ENCODE measurements around the gene CLMN.

CLMN gene

DNA sequence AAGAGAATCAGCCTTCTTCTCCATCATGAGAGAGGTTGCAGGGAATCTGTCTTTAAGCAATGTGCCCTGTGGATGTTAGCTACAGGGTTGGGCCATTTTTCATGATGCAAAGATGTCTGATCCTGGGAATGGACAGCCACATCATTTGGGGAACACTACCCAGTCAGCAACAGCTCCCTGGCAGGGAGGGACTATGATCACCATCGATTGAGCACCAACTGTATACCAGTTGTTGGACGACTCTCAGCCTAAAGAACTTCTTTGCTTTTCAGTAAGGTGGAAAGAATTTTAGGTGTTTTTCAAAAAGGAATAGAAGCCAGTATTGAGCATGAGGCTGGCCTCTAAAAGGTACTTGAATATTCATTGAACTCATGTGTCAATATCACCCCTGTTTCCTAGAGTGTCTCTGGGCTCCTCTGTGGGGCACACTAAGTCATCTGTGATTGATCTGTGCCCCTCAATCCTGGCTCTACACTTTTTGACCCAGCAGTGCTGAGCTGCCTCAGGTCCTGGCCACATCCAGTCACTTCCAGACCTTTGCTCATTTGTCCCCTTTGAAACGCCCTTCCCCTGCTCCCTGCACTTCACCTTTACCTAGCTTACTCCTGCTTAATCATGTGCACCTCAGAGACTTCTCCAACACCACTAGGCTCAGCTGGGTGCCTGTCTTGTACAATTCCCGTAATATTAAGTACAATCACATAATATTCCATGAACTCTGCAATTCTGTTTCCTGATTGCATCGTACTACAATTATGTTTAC lies 2.2 kb upstream of the CLMN start:
- no peak for DNase-seq (ENCODE audit: insufficient read length, low spot score)
- no peak for FAIRE-seq

DNA sequence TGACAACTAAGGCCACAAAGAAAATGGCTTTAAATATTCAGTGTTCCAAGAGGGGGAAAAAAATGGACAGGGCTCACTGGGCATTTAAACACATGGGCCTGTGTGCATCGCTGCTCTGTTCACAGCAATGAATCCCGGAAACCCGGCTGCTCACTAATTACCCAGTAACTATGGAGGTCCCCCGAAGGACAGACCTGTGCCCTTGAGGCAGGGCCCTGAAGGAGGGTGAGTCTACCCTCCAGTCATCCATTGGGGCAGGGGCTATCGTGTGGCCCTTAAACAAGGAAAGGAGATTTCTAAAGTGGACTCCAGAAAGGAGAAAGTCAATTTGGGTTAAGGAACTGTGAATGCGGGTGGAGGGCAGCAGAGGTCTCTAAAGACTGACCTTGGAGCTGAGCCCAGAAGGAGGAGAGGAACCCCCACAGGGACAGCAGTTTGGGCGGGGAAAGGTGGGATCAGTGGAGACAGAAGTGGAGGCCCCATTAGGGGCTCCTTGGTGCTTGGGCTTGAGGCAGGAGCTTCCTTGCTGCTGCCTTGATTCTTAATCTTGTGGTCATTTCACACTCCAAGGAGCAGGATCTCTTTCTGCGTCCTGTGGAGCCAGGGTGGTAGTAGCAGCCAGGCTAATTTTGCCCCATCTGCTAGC lies 1.4 kb upstream of the CLMN start:
- no peak for FAIRE-seq
- no peak for DNase-seq (ENCODE audit: insufficient read length, low spot score)

DNA sequence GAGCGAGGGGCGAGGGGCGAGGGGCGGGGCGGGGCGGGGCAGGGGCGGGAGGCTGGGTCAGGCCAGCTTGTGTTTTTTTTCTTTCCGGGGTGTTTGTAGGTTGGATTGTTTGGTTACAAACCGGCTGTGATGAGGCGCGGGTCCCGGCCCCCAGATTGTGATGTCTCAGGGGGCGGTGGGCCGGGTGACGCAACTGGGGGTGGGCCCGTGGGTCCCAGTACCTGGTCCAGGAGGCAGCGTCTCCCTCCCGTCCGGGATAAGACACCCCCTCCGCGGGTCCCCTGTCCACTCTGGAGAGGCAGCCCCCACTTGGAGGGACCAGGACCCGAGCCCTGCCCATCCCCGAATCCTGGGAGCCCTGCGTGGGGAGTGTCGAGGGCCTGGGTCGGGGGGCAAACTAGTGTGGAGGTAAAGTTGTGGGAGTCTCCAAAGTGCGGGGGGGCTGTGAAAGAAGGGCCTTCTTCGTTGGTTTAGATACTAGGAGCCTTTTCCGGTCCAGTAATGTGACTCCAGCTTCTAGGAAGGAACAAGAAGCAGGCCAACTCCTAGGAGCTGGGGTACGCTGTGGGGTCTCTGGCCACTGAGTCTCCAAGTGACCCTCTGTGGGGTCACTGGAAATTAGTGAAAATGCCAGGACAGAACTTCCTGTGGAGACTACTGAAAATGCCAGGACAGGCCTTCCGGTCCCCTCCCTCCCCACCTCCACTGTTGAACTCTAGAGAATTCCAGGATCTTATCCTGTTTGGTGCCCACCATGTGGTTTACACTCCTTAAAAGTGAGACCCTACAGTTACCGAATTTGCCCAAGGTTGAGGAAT lies 579 bp upstream of the CLMN start:
- FAIRE-seq (no peak), DNase-seq (ENCODE audit: insufficient read length, low spot score) (no peak)

DNA sequence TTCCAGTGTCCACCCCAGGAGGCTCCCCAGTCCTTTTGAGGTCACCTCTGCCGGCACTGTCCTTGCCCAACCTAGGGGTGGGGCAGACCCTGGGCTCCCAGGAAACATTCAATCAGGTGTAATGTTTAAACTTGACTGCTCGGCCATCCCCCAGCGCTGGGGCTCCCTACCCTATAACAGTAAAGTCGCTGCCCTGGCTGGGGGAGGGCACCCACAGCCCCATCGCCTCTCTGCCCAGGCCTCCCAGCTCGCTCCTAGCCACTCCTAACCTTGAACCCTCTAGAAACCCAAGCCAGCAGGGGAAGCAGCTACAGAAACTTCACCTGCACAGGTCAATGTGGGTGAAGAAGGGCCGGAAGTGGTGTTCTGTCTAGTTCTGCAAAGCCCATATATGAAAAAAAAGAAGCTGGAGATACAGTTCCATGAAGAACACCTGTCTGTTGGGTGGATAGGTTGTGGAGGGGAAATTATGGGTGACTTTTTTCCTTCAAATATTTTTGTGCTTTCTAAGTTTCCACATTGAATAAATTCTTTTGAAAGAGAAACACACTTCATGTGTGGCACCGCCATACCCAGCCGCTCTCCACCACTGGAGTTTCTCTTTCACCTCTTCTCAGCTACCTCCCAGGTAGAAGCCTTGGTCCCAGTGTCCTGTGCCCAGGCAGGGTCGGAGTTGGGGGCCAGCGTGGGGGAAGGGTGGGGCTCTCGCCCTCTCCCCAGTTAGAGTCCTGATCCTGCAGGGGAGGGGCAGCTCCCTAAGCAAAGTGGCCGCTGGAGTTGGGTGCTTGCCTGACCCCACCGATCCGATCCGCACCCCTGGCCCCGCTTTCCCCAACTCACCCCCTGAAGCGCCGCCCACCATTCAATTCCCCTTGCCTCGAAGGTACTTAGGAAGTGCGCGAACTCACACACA lies 1.1 kb downstream of the CLMN start:
- FAIRE-seq (no peak), DNase-seq (ENCODE audit: insufficient read length, low spot score) (no peak)

DNA sequence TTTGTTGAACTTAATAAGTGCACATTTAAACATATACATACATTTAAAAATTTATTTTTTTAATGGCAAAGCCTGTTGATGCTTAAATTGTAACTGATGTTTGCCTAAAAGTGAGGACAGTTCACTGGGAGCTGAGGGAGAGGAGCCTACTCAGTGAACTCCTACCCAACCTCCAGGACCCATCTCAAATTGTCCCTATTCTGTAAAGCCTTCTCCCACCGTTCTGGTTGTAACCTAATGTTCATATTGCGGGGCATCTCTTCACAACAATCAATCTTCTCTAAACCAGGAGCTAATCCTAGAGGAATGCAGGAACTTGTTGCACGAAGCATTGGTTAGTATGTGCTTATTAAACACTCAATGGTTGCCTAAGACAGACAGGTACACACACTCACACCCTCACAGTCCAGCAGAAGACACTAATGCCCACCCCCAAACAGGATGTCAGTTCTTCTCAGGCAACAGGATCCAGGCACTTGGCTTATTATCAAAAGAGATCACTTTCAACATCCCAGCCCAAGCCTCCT lies 1.8 kb downstream of the CLMN start:
- FAIRE-seq: no peak
- no peak for DNase-seq (ENCODE audit: insufficient read length, low spot score)

DNA sequence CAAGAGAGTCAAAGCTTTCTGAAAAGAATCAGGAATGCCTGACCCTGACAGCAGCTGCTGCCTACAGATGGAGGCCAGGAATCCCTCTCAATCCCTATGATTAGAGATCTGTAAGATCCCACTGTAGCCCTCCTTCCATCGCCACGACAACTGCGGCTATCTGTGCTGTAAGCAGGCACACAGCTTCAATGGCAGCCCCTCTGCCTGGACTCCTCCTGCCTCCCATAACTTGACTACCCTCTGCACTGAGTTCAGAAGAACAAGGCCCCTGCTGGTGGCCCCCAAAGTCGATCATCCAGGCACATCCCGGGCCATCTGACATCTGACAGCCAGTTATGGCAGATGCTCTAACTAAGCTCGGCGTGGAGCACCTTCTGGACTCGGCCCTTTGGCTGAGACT lies 2.9 kb downstream of the CLMN start:
- DNase-seq (ENCODE audit: insufficient read length, low spot score): no peak
- no peak for FAIRE-seq

DNA sequence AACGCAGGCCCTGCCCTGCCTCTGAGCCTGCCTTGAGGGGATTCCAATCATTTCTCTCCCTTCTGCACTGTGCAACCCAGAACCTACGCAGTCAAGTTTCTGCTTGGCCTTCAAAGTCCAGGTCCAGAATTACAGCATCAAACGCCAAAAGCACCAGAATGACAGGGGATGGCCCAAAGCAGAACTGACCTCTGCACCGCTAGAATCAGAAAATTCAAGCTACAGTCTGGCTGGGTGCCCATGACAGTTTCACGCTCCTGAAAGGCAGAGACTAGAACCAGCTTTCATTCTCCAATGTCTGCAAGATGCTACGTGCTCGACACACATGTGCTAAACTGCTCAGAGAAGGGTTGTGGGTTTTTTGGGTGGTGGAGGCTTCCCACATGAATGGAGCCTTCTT lies 4.1 kb downstream of the CLMN start:
- DNase-seq (ENCODE audit: insufficient read length, low spot score) (no peak), FAIRE-seq (peak; percentile 26)

DNA sequence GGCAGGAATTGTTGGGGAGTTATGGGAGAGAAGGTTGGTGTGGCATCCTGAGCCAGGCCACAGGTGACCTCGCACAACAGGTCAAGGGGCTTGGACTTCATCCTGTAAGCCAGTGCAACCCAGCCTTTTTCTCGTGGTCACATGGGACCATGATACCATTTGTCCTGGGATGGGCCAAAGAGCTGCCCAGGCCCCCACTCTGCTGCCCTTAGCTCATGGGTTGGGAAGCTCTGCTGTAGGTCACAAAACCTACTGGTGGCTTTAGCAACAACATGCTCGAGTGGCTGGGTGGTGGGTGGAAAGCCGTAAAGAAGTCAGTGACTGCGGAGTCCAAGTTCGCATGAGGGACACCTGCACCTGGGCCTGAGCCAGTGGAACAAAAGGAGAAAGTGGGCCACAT lies 4.6 kb downstream of the CLMN start:
- FAIRE-seq: no peak
- no peak for DNase-seq (ENCODE audit: insufficient read length, low spot score)

DNA sequence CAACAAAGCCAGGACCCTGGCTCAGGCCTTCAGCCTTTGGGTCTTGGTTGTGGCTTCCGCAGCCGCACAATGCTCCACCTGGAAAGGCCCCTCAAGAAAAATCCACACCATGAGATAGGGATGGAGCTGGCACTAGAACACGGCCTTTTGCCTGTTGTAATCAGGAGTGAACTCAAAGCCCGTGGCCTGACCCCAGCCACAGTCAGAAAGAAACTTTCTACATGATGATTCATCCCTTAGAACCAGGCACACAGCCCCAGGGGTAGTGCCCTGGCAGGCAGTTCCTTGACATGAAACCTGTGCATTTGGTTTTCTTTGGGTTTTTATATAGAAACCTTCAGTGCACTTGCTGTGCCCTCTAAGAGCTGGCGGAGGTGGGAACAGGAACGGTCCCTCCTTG lies 5.1 kb downstream of the CLMN start:
- DNase-seq (ENCODE audit: insufficient read length, low spot score) (peak; percentile 78), FAIRE-seq (no peak)

DNA sequence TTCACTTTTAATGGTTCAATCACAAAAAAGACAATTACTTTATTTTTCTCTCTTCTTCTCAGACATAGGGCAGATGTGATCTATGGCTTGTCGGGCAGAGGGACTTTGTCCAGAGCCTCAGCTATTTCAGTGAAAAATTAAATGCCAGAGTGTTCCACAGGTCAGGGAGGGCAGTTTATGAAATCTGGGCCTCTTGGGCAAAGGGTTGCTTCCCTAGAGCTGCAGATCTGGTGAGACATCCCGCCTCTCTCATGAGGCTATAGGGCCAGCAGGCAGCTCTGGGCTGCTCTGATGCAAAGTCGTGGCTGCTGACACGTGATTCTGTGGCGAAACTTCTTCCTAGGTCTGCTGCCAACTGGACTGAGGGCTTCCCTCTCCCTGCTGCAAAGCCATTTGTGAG lies 6.0 kb downstream of the CLMN start:
- DNase-seq (ENCODE audit: insufficient read length, low spot score): no peak
- no peak for FAIRE-seq

DNA sequence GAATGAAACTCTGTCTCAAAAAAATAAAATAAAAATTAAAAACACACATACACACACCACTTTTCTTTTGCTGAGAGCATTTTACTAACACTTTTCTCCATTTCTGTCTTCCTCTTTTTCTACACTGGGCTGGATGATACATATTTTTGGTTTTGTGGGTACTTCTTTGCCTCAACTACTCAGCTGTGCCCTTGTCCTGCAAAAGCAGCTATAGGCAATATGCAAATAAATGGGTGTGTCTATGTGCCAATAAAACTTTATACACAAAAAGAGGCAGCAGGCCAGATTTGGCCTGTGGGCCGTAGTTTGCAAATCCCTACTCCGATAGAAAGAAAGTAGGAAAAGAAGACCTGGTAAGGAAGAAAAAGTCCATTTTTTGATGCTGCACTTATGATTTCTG lies 6.5 kb downstream of the CLMN start:
- FAIRE-seq: no peak

DNA sequence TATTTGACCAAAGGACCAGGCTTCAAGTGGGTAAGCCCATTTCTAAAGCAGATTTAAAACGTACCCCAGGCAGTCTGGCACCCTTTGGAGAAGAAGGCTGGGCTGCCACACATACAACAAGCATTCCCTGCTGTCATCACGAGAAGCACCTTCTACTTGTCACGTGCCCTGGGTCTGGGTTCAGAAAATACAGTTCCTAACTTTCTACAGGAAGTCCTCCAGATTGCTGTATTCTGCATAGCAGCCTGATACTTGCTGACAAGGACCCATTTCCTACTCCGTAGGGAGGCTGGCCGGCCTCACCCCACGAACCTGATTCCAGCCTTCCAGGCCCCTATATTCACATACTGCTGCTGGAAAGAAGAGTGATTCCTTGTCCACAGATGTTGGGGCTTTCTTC lies 7.4 kb downstream of the CLMN start:
- no peak for DNase-seq (ENCODE audit: insufficient read length, low spot score)
- no peak for FAIRE-seq

More for the DNA sequence above, 6.5 kb downstream of the CLMN start:
- DNase-seq (ENCODE audit: insufficient read length, low spot score): no peak

DNA sequence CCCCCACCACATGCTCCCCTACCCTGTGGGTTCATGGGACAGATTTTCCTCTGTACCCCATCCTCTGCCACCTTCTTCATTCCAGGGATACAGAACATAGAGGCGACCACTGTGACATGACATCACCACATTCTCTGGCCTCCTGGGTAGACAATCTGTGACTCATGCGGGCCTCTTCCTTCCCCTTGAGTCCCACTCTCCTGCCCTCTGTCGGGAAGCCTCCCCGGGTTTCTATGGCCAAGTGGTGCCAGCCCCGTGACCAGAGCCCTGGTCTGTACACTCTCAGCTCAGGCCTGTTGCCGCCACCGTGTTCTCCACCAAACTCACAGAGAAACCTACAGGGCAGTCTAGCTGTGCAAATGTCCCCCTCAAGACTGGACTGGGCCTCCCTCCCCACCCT lies 8.0 kb downstream of the CLMN start:
- FAIRE-seq (no peak), DNase-seq (ENCODE audit: insufficient read length, low spot score) (peak; percentile 41)

DNA sequence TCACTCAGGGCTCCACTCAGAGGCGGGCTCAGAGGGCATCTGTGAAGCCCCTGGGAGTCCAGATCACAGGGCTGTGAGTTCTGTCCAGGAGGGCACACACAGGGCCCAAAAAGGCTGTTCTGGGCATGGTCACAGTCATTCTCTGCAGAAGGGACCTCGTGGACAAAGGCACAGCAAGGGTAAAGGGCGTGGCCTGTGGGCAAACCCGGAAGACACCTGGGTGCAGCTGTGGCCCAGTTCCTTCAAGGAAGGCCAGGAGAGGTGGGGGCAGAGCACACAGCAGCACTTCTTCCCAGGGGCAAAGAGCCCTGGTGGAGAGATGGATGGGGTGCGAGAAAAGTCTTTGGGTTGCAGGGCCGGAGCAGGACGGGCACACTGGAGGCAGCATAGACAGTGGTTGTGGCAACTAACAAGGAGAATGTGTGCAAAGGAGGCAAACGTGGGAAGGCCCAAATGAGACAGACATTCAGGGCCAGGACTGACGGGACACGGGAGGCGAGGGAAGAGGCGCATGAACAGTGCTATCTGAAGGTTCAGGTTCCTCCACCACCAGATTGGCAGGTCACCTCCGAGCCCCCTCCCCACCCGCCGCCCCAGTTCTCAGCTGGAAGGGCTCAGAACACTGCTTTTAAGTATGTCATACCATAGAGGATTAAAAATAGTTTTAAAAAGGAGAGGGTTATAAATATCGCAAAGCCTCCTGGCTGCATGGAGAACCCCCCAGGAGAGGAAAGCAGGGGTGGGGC lies 8.9 kb downstream of the CLMN start:
- no peak for FAIRE-seq
- no peak for DNase-seq (ENCODE audit: insufficient read length, low spot score)

DNA sequence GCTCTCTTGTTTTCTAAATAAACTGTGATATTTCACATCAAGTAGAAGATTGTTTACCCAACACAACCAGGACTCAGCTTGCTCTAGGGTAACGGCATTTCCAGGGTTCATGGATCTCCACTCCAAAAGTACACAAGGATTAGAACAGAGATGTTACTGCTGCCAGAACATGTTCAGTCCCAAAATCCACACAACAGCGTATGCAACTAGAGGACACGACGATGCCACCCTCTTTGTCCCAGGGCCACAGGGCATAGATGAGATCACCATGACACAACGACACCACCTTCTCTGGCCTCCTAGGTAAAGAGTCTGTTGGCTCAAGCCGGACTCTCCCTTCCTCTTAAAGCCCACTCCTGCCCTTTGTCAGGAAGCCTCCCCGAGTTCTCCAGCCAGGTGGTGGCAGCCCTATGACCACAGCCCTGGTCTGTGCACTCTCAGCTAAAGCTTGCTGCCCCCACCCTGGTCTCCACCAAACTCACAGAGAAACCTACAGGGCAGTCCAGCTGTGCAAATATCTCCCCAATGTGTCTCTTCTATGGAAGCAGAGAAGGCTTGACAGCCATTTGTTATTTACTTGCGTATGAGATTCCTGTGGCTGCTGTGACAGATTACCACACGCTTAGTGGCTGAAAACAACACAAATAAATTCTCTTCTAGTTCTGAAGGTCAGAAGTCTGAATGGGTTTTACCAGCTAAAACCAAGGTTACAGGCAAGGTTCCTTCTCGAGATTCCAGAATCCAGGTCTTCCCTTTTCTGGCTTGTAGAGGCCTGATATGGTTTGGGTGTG lies 10.3 kb downstream of the CLMN start:
- FAIRE-seq: no peak
- DNase-seq (ENCODE audit: insufficient read length, low spot score): no peak

DNA sequence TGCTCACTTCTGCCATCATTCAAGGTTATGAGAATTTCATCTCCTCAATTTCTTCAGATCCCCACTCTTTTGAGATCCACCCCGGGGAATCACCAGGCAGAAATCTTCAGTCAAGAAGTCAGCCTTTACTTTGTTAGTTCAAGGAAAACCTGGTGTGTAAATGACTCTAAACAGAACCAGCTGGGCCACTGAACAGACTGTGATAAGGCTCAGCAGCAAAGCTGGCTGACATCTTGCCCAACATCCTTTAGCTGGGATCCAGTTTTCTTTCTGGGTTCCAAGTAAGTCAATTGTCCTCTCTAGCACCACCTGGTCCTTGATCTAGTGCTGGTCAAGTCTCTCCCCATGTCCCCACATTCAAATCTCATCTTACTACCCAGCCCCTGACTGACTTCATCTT lies 11.6 kb downstream of the CLMN start:
- DNase-seq (ENCODE audit: insufficient read length, low spot score) (no peak), FAIRE-seq (no peak)

DNA sequence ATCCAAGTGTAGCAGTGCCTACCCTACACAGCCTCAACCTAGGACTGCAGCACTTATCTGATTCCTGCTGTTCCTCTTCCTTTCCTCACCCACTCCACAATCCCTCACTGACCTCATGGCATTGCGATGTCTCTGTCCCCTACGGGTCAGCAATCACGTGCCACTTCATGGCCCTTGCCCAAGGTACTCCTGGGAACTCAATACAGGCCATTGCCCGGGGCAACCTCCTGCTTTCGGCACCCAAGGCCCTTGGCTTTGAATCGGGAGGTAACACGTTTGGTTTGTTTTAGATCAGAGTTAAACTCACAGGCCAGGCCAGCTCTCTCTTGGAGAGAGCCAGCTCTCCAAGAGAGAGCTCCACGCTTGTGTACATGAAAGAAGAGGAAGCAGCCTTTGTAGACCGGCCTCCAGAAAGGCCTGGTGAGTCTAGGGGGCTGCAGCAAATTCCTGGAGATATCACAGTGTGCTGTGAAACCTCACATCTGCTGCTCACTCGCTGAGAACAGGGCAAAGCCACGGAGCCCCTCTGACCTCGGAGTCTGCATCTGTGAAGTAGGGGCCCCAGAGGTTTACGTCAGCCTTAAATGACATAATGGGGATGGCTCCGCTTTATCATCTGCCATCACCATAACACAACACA lies 12.2 kb downstream of the CLMN start:
- FAIRE-seq (no peak), DNase-seq (ENCODE audit: insufficient read length, low spot score) (no peak)

DNA sequence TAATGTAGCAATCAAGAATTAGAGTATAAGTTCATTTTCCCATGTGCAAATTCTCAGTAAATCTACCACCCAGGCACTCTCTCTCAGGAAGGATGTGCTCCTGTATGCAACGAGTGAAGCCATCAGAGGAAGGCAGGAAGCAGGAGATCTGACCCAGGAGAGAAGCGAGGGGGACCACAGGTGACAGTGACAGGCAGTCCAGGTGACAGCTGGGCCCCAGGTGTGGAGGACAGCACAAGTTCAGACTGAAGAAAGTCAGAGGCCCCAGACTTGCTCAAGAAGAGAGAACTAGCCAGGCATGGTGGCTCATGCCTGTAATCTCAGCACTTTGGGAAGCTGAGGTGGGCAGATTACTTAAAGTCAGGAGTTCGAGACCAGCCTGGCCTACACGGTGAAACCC lies 13.8 kb downstream of the CLMN start:
- FAIRE-seq (no peak), DNase-seq (ENCODE audit: insufficient read length, low spot score) (no peak)

DNA sequence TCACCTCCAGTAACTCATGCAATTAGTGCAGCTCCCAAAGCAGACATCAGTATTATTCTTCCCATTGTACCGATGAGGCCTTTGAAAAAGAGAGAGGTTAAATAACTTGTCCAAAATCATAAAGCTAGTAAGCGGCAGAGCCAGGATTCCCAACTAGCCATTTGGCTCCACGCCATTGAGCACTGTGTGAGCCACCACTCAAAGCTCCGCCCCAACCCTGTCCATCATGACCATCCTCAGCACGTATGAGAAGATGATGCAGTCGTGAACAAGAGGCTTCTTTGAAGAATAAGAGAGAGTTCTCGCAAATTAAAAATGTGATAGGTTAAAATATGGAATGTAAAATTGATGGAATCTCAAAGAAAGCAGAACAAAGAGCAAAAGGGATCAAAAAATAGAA lies 14.6 kb downstream of the CLMN start:
- FAIRE-seq (no peak), DNase-seq (ENCODE audit: insufficient read length, low spot score) (no peak)

Measured in HTR-8/SVneo (cell line).